ENCODE results near the gene ANKRD17. TPM values are rescaled to one million over a fixed set of nuclear protein-coding genes. Genes with fewer than 3 reads are reported as not detected.

Gene ANKRD17
- total and polyA plus RNA-seq, 2 of the 4 experiments (the other 2 are of a cell fraction) = 28.5 to 75.3 TPM

DNA sequence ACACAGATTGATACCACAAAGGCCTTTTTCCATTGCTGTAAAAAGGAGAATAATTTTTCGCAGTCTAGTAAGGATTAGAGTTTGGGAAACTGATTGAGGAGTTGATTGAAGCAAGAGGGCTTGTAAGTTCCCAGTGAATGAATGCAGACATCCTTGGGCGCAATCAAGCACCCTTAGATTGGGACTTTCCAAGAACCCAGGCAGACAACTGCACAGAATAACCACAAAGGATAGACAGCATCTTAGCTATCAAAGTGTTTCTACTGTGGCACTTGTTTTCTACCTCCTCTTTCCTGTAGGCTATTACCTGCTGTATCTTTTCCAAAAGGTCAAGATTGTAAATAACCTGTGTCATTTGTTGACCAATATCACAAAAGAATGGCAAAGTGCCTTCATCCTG lies 191.7 kb downstream of the ANKRD17 start:
- no peak overlapping the region for H2BK15ac ChIP-seq (ENCODE audit: low read depth, low read length)
- ATAC-seq (ENCODE audit: low read depth) = no peak
- H2AFZ ChIP-seq (replicated peaks; ENCODE audit: low read length, poor library complexity) = no peak overlapping the region
- peaks cover 7% of the 10 kb centered on the region; the same call in 1 of the 2 replicates for H3K36me3 ChIP-seq (ENCODE audit: control insufficient read depth, insufficient read depth, low read length)
- H2AK5ac ChIP-seq (ENCODE audit: low read depth, low read length) = no peak overlapping the region
- H3K14ac ChIP-seq (replicated peaks; ENCODE audit: low read depth, low read length) = no peak overlapping the region
- no TSS peak for BruUV-seq (replicated peaks)
- no peak for DNase-seq
- CTCF ChIA-PET = no interaction called here
- H2BK120ac ChIP-seq (ENCODE audit: low read depth, low read length) = no peak overlapping the region
- H3K9ac ChIP-seq (ENCODE audit: low read depth, low read length) = no peak overlapping the region
- no peak overlapping the region for H3K56ac ChIP-seq (ENCODE audit: extremely low read depth, insufficient read depth, low read length)
- peak overlapping the region; percentile 57; the same call in 1 of the 2 replicates for H3K23ac ChIP-seq (ENCODE audit: low read depth, low read length)
- no peak overlapping the region for H3K27ac ChIP-seq (ENCODE audit: insufficient read depth, low read length)
- H3K4me3 ChIP-seq (ENCODE audit: insufficient read depth, low read depth, low read length) = no peak overlapping the region
- in situ Hi-C loops (cut with MboI; ENCODE audit: low sequenced_read_pairs) (no loop called here), intact Hi-C loops (cut with micrococcal nuclease) (loop anchor here (5.0 kb wide), 1 partner anchor 240 kb away; no protein-coding TSS in a partner anchor), dilution Hi-C loops (cut with HindIII; ENCODE audit: low sequenced_read_pairs, unreplicated experiment) (no loop called here)
- no peak overlapping the region for H2BK20ac ChIP-seq (ENCODE audit: low read depth, low read length)
- POLR2A ChIA-PET (ENCODE audit: unreplicated experiment) = no interaction called here
- no peaks in the 10 kb centered on the region for H3K9me3 ChIP-seq (ENCODE audit: control insufficient read depth, insufficient read depth, low read length)
- no peak overlapping the region for H3K4me2 ChIP-seq (ENCODE audit: low read depth, low read length)
- no peaks in the 10 kb centered on the region for H3K27me3 ChIP-seq (ENCODE audit: control insufficient read depth, insufficient read depth, low read length)
- no peaks in the 10 kb centered on the region; the same call in 1 of the 2 replicates for H3K4me1 ChIP-seq (ENCODE audit: control insufficient read depth, insufficient read depth, low read length)
- no peaks in the 10 kb centered on the region for H3K9me1 ChIP-seq (ENCODE audit: insufficient read depth, low read length)
- WGBS, 2 experiments (ENCODE audit: extremely low coverage in 2 of 2, insufficient read length in 1 of 2) = no CpG with 5 or more reads among the region's 2 CpGs
- H4K5ac ChIP-seq (ENCODE audit: low read depth, low read length) = no peak overlapping the region
- H4K91ac ChIP-seq (ENCODE audit: insufficient read depth, low read depth, low read length) = no peak overlapping the region
- peaks cover 15 to 26% of the 10 kb centered on the region in 2 experiments for H3K79me1 ChIP-seq (ENCODE audit: low read depth in 1 of 2, low read length in 2 of 2)
- H3K4ac ChIP-seq (ENCODE audit: low read depth, low read length) = no peak overlapping the region
- no peak overlapping the region for H4K8ac ChIP-seq (ENCODE audit: low read depth in 2 of 2, low read length in 2 of 2)
- no peak overlapping the region for H3K18ac ChIP-seq (ENCODE audit: low read depth, low read length)
- H2BK5ac ChIP-seq (ENCODE audit: low read depth, low read length, poor library complexity, severe bottlenecking) = no peak overlapping the region
- no peaks in the 10 kb centered on the region for H4K20me1 ChIP-seq (ENCODE audit: insufficient read depth, low read length)
- TF ChIP-seq RCOR1 (IDR thresholded peaks at IDR 0.05; ENCODE audit: insufficient replicate concordance, low read length) = no peak
- no peak for TF ChIP-seq FOS (IDR thresholded peaks at IDR 0.05; ENCODE audit: low read depth, low read length)
- no peak for TF ChIP-seq MXI1 (IDR thresholded peaks at IDR 0.05; ENCODE audit: borderline replicate concordance, low read depth, low read length)
- no peak for TF ChIP-seq RFX5 (IDR thresholded peaks at IDR 0.05; ENCODE audit: low read depth, low read length)
- no peak for TF ChIP-seq SMC3 (IDR thresholded peaks at IDR 0.05; ENCODE audit: low read depth, low read length)
- no peak for TF ChIP-seq BHLHE40 (IDR thresholded peaks at IDR 0.05; ENCODE audit: low read depth, low read length)
- no peak for TF ChIP-seq MAZ (IDR thresholded peaks at IDR 0.05; ENCODE audit: borderline replicate concordance, low read depth, low read length)
- TF ChIP-seq CHD1 (IDR thresholded peaks at IDR 0.05; ENCODE audit: low read depth, low read length) = no peak
- TF ChIP-seq, protein P1, sequence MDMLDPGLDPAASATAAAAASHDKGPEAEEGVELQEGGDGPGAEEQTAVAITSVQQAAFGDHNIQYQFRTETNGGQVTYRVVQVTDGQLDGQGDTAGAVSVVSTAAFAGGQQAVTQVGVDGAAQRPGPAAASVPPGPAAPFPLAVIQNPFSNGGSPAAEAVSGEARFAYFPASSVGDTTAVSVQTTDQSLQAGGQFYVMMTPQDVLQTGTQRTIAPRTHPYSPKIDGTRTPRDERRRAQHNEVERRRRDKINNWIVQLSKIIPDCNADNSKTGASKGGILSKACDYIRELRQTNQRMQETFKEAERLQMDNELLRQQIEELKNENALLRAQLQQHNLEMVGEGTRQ (IDR thresholded peaks at IDR 0.05; ENCODE audit: low read depth, low read length) = no peak
- no peak for TF ChIP-seq RAD21 (IDR thresholded peaks at IDR 0.05; ENCODE audit: low read length)
- no peak for TF ChIP-seq NFE2L2 (IDR thresholded peaks at IDR 0.05; ENCODE audit: low read depth, low read length)
- no peak overlapping the region for H2AK9ac ChIP-seq (replicated peaks; ENCODE audit: low read depth, low read length, poor library complexity)

All from IMR-90 (cell line).